ENCODE data around the gene ZBTB20.

GRCh38 chr3:114739627-114740026, 407.5 kb downstream of the ZBTB20 start:
- TF ChIP-seq CTCF (IDR thresholded peaks at IDR 0.05) (no peak), POLR2A (IDR thresholded peaks at IDR 0.05) (no peak)

All from right lobe of liver (tissue), 4 donors.